RWPE2 (cell line): ENCODE results near the gene SERPINB1.
"Not testable (repeated sequence)": the region's sequence is repeated elsewhere in the genome, so short reads cannot be mapped to it uniquely, and the experiment has no call there.

Experiments used
- ATAC-seq: fragments of 200-7000 bp; cut with Tn5 transposase; 3 replicates; pipeline ENCODE4 v1.9.1; 2021; ENCODE audit warnings: low read depth
- DNase-seq: peaks from one replicate; pipeline ENCODE4 v3.0.0-alpha.2; 2020; ENCODE audit warnings: low spot score
- H3K27ac ChIP-seq: fragments of 450-650 bp; 2 replicates; pipeline ENCODE4 v1.5.1; 2017; ENCODE audit warnings: mild to moderate bottlenecking; ENCODE audit not compliant: poor library complexity, severe bottlenecking
- H3K27me3 ChIP-seq: fragments of 250-450 bp; sonication (Bioruptor Pico); 2 replicates; pipeline ENCODE4 v1.5.1; 2021; ENCODE audit warnings: mild to moderate bottlenecking, moderate library complexity; ENCODE audit not compliant: insufficient read depth, poor library complexity, severe bottlenecking
- H3K36me3 ChIP-seq: fragments of 250-450 bp; sonication (Bioruptor Pico); 2 replicates; pipeline ENCODE4 v1.5.1; 2020; ENCODE audit warnings: low read depth, mild to moderate bottlenecking, moderate library complexity
- H3K4me1 ChIP-seq: fragments of 250-450 bp; sonication (Bioruptor Pico); 2 replicates; pipeline ENCODE4 v1.5.1; 2021; ENCODE audit warnings: mild to moderate bottlenecking, moderate library complexity; ENCODE audit not compliant: insufficient read depth, poor library complexity, severe bottlenecking
- H3K4me3 ChIP-seq: fragments of 250-450 bp; sonication (Bioruptor Pico); 2 replicates; pipeline ENCODE4 v1.5.1; 2021; ENCODE audit warnings: mild to moderate bottlenecking, moderate library complexity; ENCODE audit not compliant: severe bottlenecking
- H3K9me3 ChIP-seq: fragments of 250-450 bp; sonication (Bioruptor Pico); 2 replicates; pipeline ENCODE4 v1.5.1; 2021; ENCODE audit warnings: mild to moderate bottlenecking, moderate library complexity; ENCODE audit not compliant: severe bottlenecking
- CTCF ChIP-seq: fragments of 450-650 bp; IDR thresholded peaks from one replicate; pipeline ENCODE4 v1.5.1; 2017; ENCODE audit warnings: mild to moderate bottlenecking, moderate library complexity; ENCODE audit not compliant: poor library complexity, severe bottlenecking

SERPINB1 gene

GRCh38 chr6:2857185-2857579 lies 15.5 kb upstream of the SERPINB1 start:
- no peak overlapping the region for H3K27ac ChIP-seq
- no peak for TF ChIP-seq CTCF
- ATAC-seq, result no peak
- H3K9me3 ChIP-seq, result no peaks in the 10 kb centered on the region
- DNase-seq, result no peak
- H3K36me3 ChIP-seq, result no peaks in the 10 kb centered on the region
- H3K4me1 ChIP-seq, result peaks cover 8% of the 10 kb centered on the region
- H3K27me3 ChIP-seq, result no peaks in the 10 kb centered on the region
- H3K4me3 ChIP-seq, result no peak overlapping the region

GRCh38 chr6:2855061-2855519 lies 13.4 kb upstream of the SERPINB1 start:
- ATAC-seq (no peak), DNase-seq (no peak)
- H3K36me3 ChIP-seq, result no peaks in the 10 kb centered on the region
- H3K27ac ChIP-seq, result no peak overlapping the region
- H3K27me3 ChIP-seq, result no peaks in the 10 kb centered on the region
- H3K4me1 ChIP-seq, result peaks cover 17% of the 10 kb centered on the region
- H3K9me3 ChIP-seq, result no peaks in the 10 kb centered on the region
- H3K4me3 ChIP-seq, result no peak overlapping the region
- TF ChIP-seq CTCF, result no peak

- TF ChIP-seq CTCF, result peak; percentile 30
- Histone ChIP-seq H3K27me3 (no peaks in the 10 kb centered on the region), H3K27ac (peak overlapping the region; percentile 45), H3K36me3 (no peaks in the 10 kb centered on the region), H3K4me1 (peaks cover 17% of the 10 kb centered on the region), H3K9me3 (no peaks in the 10 kb centered on the region), H3K4me3 (peak overlapping the region; percentile 20)
- no peak for ATAC-seq
- DNase-seq, result no peak
These were observed 12.8 kb upstream of the SERPINB1 start for GRCh38 chr6:2854396-2854982.

GRCh38 chr6:2853769-2854395 lies 12.2 kb upstream of the SERPINB1 start:
- Histone ChIP-seq H3K4me1 (peaks cover 17% of the 10 kb centered on the region), H3K4me3 (peak overlapping the region; percentile 20), H3K27ac (peak overlapping the region; percentile 45), H3K27me3 (no peaks in the 10 kb centered on the region), H3K9me3 (no peaks in the 10 kb centered on the region), H3K36me3 (no peaks in the 10 kb centered on the region)
- peak; percentile 56 for TF ChIP-seq CTCF
- ATAC-seq, result peak; percentile 62
- no peak for DNase-seq

GRCh38 chr6:2853378-2853768 lies 11.7 kb upstream of the SERPINB1 start:
- Histone ChIP-seq H3K4me1 (peaks cover 17% of the 10 kb centered on the region), H3K27ac (peak overlapping the region; percentile 45)
- not testable (repeated sequence) for H3K27me3 ChIP-seq, H3K36me3 ChIP-seq, ATAC-seq, H3K9me3 ChIP-seq, H3K4me3 ChIP-seq, DNase-seq
